SK-N-SH (cell line): ENCODE measurements around the gene DGKE. TPM values are rescaled to one million over a fixed set of nuclear protein-coding genes. Genes with fewer than 3 reads are reported as not detected.

Source experiments
- CTCF ChIA-PET: fragments of 300-600, 350-600 bp; formaldehyde crosslinking; extraction: SDS; loops from one replicate; lab custom pipeline; 2021; lab: Yijun Ruan, JAX
- POLR2A ChIA-PET: fragments of 350-600 bp; sonication (Branson Sonifier 250); formaldehyde crosslinking; extraction: SDS; loops from one replicate; lab custom pipeline; 2020; ENCODE audit warnings: antibody characterized with exemption, inconsistent platforms; lab: Yijun Ruan, JAX
- DNase-seq: peaks from one replicate; pipeline ENCODE4 v3.0.0; 2012
- H2AFZ ChIP-seq: fragments of 200-600 bp; sonication (generic); 2 replicates; pipeline ENCODE4 v1.8.1; 2016; ENCODE audit warnings: antibody characterized with exemption, mild to moderate bottlenecking, low read depth
- H3F3A ChIP-seq: fragments of 200-600 bp; sonication (generic); replicated peaks from 2 replicates; pipeline ENCODE3; 2016; ENCODE audit warnings: antibody characterized with exemption, mild to moderate bottlenecking; ENCODE audit not compliant: insufficient read depth
- H3K27ac ChIP-seq, 2 experiments: fragments of 200-500 bp in 1 of 2; fragments of 200-600 bp in 1 of 2; sonication (Bioruptor generic) in 1 of 2; sonication (generic), shearing (Covaris generic) in 1 of 2; 2 replicates each; pipeline versions ENCODE4 v1.5.1 to v1.6.1; 2014 to 2016; ENCODE audit warnings: low read depth in 2 of 2, inconsistent platforms in 1 of 2, low read length in 1 of 2, mild to moderate bottlenecking in 1 of 2, mixed read lengths in 1 of 2
- H3K27me3 ChIP-seq: fragments of 200-600 bp; sonication (generic), shearing (Covaris generic); 2 replicates; pipeline ENCODE4 v1.6.1; 2016; ENCODE audit warnings: mixed run types; ENCODE audit not compliant: insufficient read depth
- H3K36me3 ChIP-seq, 2 experiments: fragments of 200-500 bp in 1 of 2; fragments of 200-600 bp in 1 of 2; sonication (Bioruptor generic) in 1 of 2; sonication (generic) in 1 of 2; replicated peaks in 1 of 2; 2 replicates each; pipeline versions ENCODE3 to v1.5.1; 2014 to 2016; ENCODE audit warnings: low read length in 1 of 2, mild to moderate bottlenecking in 1 of 2; ENCODE audit not compliant: insufficient read depth in 2 of 2, control insufficient read depth in 1 of 2
- H3K4me1 ChIP-seq, 2 experiments: fragments of 200-500 bp in 1 of 2; fragments of 200-600 bp in 1 of 2; sonication (Bioruptor generic) in 1 of 2; sonication (generic), shearing (Covaris generic) in 1 of 2; 2 replicates each; pipeline versions ENCODE4 v1.5.1 to v1.6.1; 2014 to 2016; ENCODE audit warnings: low read depth in 1 of 2, low read length in 1 of 2, mixed run types in 1 of 2; ENCODE audit not compliant: insufficient read depth in 2 of 2, control insufficient read depth in 1 of 2
- H3K4me2 ChIP-seq: fragments of 200-600 bp; sonication (generic), shearing (Covaris generic); 2 replicates; pipeline ENCODE4 v1.6.1; 2017; ENCODE audit warnings: mixed run types
- H3K4me3 ChIP-seq, 2 experiments: fragments of 200-500 bp in 1 of 2; fragments of 200-600 bp in 1 of 2; sonication (Bioruptor generic) in 1 of 2; sonication (generic), shearing (Covaris generic) in 1 of 2; 2 replicates each; pipeline versions ENCODE4 v1.5.1 to v1.8.1; 2014 to 2016; ENCODE audit warnings: low read depth in 2 of 2, inconsistent platforms in 1 of 2, low read length in 1 of 2, mild to moderate bottlenecking in 1 of 2, mixed read lengths in 1 of 2, moderate library complexity in 1 of 2
- H3K79me2 ChIP-seq: fragments of 200-600 bp; sonication (generic); 2 replicates; pipeline ENCODE4 v1.8.1; 2017; ENCODE audit warnings: mild to moderate bottlenecking; ENCODE audit not compliant: insufficient read depth
- H3K9ac ChIP-seq: fragments of 200-600 bp; sonication (generic); 2 replicates; pipeline ENCODE4 v1.6.1; 2017; ENCODE audit warnings: mixed run types
- H3K9me2 ChIP-seq: fragments of 200-600 bp; sonication (generic); 2 replicates; pipeline ENCODE4 v1.6.1; 2017; ENCODE audit warnings: mixed run types
- H3K9me3 ChIP-seq: fragments of 200-600 bp; sonication (generic); 2 replicates; pipeline ENCODE4 v1.6.1; 2017; ENCODE audit warnings: mixed run types, mild to moderate bottlenecking, moderate library complexity
- H4K20me1 ChIP-seq: fragments of 200-600 bp; sonication (generic); 2 replicates; pipeline ENCODE4 v1.6.1; 2017; ENCODE audit warnings: mild to moderate bottlenecking, mixed run types; ENCODE audit not compliant: insufficient read depth
- CHD2 ChIP-seq: fragments of 150-350 bp; IDR thresholded peaks from 2 replicates; pipeline ENCODE4 v1.6.1; 2018; ENCODE audit warnings: low read length; ENCODE audit not compliant: partially characterized antibody
- CTCF ChIP-seq: fragments of 200-600 bp; sonication (generic); IDR thresholded peaks from 2 replicates; pipeline ENCODE4 v1.6.1; 2017; ENCODE audit warnings: antibody characterized with exemption, mild to moderate bottlenecking, moderate library complexity
- FOXM1 ChIP-seq: IDR thresholded peaks from 2 replicates; pipeline ENCODE4 v1.4.0; 2012; ENCODE audit warnings: low read depth, mild to moderate bottlenecking
- GABPA ChIP-seq: IDR thresholded peaks from 2 replicates; pipeline ENCODE4 v1.4.0; 2012; ENCODE audit warnings: low read depth, mild to moderate bottlenecking
- GATA2 ChIP-seq: sonication (generic); formaldehyde crosslinking; IDR thresholded peaks from 2 replicates; pipeline ENCODE4 v1.5.0; 2020; ENCODE audit warnings: mild to moderate bottlenecking, missing genetic modification reagents
- IRF3 ChIP-seq: fragments of 150-350 bp; IDR thresholded peaks from 2 replicates; pipeline ENCODE4 v1.6.1; 2016; ENCODE audit warnings: mild to moderate bottlenecking, low read depth, low read length
- MAX ChIP-seq: IDR thresholded peaks from 2 replicates; pipeline ENCODE4 v1.4.0; 2012; ENCODE audit warnings: low read depth
- MEF2A ChIP-seq: IDR thresholded peaks from 2 replicates; pipeline ENCODE4 v1.4.0; 2012; ENCODE audit warnings: low read depth, borderline replicate concordance
- NFIC ChIP-seq: IDR thresholded peaks from 2 replicates; pipeline ENCODE4 v1.4.0; 2012; ENCODE audit warnings: borderline replicate concordance
- NRF1 ChIP-seq: IDR thresholded peaks from 2 replicates; pipeline ENCODE4 v1.6.1; 2012; ENCODE audit warnings: low read depth, mild to moderate bottlenecking, low read length
- POLR2AphosphoS5 ChIP-seq: IDR thresholded peaks from 2 replicates; pipeline ENCODE4 v1.6.1; 2012; ENCODE audit warnings: low read depth, low read length
- RCOR1 ChIP-seq: fragments of 150-350 bp; IDR thresholded peaks from 2 replicates; pipeline ENCODE4 v1.6.1; 2017; ENCODE audit warnings: antibody characterized with exemption, low read length
- REST ChIP-seq: IDR thresholded peaks from 2 replicates; pipeline ENCODE4 v1.6.1; 2012; ENCODE audit warnings: mild to moderate bottlenecking, low read depth, low read length, moderate library complexity
- RFX5 ChIP-seq: IDR thresholded peaks from 2 replicates; pipeline ENCODE4 v1.6.1; 2012; ENCODE audit warnings: mild to moderate bottlenecking, improper control_type of control experiment, low read length
- SMC3 ChIP-seq: IDR thresholded peaks from 2 replicates; pipeline ENCODE4 v1.6.1; 2012; ENCODE audit warnings: low read depth, low read length, improper control_type of control experiment
- TEAD4 ChIP-seq: IDR thresholded peaks from 2 replicates; pipeline ENCODE4 v1.4.0; 2012; ENCODE audit warnings: mild to moderate bottlenecking, borderline replicate concordance; ENCODE audit not compliant: insufficient read depth
- YY1 ChIP-seq: IDR thresholded peaks from 2 replicates; pipeline ENCODE4 v1.4.0; 2012; ENCODE audit warnings: low read depth, mild to moderate bottlenecking
- ZBTB33 ChIP-seq: IDR thresholded peaks from 2 replicates; pipeline ENCODE4 v1.4.0; 2012; ENCODE audit warnings: low read depth, borderline replicate concordance
- WGBS: methylation state at CpG from one replicate; pipeline ENCODE4 v1.1.6; 2017; ENCODE audit warnings: low lambda C conversion rate; 5-methylcytosine and 5-hydroxymethylcytosine counted together
- polyA plus RNA-seq, 3 experiments: library from polyadenylated mRNA; depleted of rRNA; stranded (reverse); fragments of >200 nt; gene quantifications; 2 replicates each; pipeline ENCODE4 v1.2.3, GENCODE V29; 2012
- TF ChIP-seq, protein P1 (sequence below): IDR thresholded peaks from 2 replicates; pipeline ENCODE4 v1.4.0; 2012; ENCODE audit warnings: low read depth, borderline replicate concordance

DGKE gene
- polyA plus RNA-seq, 1 of the 3 experiments (the other 2 are of a cell fraction): 2.4 TPM

DNA sequence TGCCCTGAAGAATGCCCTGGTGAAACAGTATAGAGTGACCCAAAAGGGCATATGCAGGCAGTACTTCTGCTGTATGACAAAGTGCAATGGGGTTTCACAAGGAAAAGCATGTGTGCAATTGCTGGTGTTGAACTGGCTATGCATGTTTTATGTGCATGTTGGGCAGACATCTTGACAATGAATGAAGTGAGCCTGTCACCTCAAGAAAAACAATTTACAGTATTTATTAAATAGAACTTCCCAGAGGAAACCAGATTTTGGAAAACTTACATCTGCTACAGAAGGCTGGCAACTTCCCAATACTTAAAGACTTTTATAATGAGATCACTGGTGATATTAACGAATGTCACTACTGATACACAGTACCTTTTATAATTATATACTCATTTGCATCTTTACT, 30.9 kb upstream of the DGKE start:
- Histone ChIP-seq H3K9me2 (no peaks in the 10 kb centered on the region), H2AFZ (no peak overlapping the region), H3K79me2 (no peaks in the 10 kb centered on the region), H3K27me3 (no peaks in the 10 kb centered on the region), H3K4me3 (no peak overlapping the region), H3K36me3 (no peaks in the 10 kb centered on the region), H3K4me1 (no peaks in the 10 kb centered on the region), H3K4me2 (no peak overlapping the region), H4K20me1 (no peaks in the 10 kb centered on the region), H3K9ac (no peak overlapping the region), H3K27ac (no peak overlapping the region), H3K9me3 (no peaks in the 10 kb centered on the region), H3F3A (no peaks in the 10 kb centered on the region)
- ChIA-PET POLR2A (no interaction called here), CTCF (no interaction called here)
- WGBS: 74% methylated on average over 1 of the region's 1 CpG
- no peak for TF ChIP-seq REST
- no peak for TF ChIP-seq FOXM1
- no peak for TF ChIP-seq RCOR1
- TF ChIP-seq GATA2 (CRISPR knock-in tag): no peak
- TF ChIP-seq GABPA: no peak
- no peak for TF ChIP-seq ZBTB33
- TF ChIP-seq CTCF: no peak
- no peak for TF ChIP-seq CHD2
- TF ChIP-seq MAX: no peak
- no peak for TF ChIP-seq MEF2A
- no peak for TF ChIP-seq YY1
- no peak for TF ChIP-seq SMC3
- TF ChIP-seq TEAD4: no peak
- no peak for TF ChIP-seq NRF1
- TF ChIP-seq RFX5: no peak
- TF ChIP-seq POLR2AphosphoS5: no peak
- TF ChIP-seq NFIC: no peak
- TF ChIP-seq, protein P1, sequence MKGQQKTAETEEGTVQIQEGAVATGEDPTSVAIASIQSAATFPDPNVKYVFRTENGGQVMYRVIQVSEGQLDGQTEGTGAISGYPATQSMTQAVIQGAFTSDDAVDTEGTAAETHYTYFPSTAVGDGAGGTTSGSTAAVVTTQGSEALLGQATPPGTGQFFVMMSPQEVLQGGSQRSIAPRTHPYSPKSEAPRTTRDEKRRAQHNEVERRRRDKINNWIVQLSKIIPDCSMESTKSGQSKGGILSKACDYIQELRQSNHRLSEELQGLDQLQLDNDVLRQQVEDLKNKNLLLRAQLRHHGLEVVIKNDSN: no peak
- no peak for TF ChIP-seq IRF3
- no peak for DNase-seq
